ENCODE data around the gene NSUN3.
"Not testable (repeated sequence)": the region's sequence is repeated elsewhere in the genome, so short reads cannot be mapped to it uniquely, and the experiment has no call there.

The NSUN3 gene

DNA sequence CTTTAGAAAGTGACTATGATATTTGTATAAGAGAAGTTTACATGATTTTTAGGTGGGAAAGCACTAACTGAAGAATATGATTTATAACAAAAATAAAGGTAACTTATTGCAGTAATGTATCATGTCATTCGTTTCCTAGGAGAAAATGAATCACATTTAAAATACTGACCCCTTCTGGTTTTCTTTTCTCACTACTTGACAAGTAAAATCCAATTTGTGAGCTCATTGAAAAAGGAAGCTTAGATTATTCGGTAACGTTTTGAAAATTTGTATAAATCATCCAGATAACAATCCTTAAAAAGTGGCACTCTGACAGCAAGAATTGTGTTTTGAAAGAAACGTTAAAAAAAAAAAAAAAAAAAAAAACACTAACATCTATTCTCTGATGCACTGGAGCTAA is 39.0 kb downstream of the NSUN3 start:
- H3K27ac ChIP-seq = no peak overlapping the region
- no peak for DNase-seq (ENCODE audit: low spot score)
- TF ChIP-seq, protein P1, sequence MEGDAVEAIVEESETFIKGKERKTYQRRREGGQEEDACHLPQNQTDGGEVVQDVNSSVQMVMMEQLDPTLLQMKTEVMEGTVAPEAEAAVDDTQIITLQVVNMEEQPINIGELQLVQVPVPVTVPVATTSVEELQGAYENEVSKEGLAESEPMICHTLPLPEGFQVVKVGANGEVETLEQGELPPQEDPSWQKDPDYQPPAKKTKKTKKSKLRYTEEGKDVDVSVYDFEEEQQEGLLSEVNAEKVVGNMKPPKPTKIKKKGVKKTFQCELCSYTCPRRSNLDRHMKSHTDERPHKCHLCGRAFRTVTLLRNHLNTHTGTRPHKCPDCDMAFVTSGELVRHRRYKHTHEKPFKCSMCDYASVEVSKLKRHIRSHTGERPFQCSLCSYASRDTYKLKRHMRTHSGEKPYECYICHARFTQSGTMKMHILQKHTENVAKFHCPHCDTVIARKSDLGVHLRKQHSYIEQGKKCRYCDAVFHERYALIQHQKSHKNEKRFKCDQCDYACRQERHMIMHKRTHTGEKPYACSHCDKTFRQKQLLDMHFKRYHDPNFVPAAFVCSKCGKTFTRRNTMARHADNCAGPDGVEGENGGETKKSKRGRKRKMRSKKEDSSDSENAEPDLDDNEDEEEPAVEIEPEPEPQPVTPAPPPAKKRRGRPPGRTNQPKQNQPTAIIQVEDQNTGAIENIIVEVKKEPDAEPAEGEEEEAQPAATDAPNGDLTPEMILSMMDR (IDR thresholded peaks at IDR 0.05) = no peak
- no peak overlapping the region for H3K4me3 ChIP-seq

DNA sequence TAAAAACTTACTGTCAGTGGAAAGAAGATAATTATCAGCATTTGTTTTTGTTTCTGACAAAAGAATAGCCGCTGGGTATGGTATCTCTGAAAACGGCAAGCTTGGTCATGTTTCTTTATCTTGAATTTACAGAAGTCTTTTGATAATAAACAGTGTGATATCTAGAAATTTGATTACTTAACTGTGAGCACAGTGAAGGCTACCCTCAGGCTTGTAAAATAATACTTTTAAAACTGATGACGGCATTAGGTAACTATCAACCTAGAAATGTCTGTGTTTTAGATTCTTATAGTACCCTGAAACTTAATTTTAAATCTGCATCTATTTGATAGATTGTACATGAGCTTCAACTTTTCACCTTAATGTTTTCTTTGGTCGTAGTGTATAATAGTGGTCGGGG is 43.4 kb downstream of the NSUN3 start:
- TF ChIP-seq, protein P1 (IDR thresholded peaks at IDR 0.05) = no peak
- Histone ChIP-seq H3K27ac (no peak overlapping the region), H3K4me3 (no peak overlapping the region)
- DNase-seq (ENCODE audit: low spot score) = no peak

DNA sequence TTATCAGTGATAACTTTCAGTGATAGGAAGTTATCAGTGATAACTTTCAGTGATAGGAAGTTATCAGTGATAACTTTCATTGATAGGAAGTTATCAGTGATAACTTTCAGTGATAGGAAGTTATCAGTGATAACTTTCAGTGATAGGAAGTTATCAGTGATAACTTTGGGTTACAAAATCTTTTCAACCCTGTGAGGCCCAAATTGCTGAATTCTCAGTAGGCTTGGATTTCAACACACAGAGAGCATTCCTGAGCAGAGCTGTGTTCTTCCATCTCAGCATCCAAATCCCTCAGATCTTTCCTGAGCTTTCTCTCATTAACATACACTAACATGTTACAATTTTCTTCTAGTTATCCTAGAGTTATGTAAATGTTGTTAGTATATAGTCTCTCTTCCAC is 47.4 kb downstream of the NSUN3 start:
- DNase-seq (ENCODE audit: low spot score) = not testable (repeated sequence)

DNA sequence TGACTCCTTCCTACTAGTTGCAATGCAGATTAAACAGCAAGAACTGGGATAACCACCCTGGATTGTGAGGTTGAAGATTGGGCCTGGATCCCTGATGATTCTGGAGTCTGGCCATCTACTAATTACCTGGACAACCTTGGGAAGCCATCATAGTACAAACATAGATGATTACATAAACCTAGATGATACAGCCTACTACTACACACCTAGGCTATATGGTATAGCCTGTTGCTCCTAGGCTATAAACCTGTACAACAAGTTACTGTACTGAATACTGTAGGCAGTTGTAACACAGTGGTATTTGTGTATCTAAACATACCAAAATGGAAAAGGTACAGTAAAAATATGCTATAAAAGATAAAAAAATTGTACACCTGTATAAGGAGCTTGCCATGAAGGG is 48.0 kb downstream of the NSUN3 start:
- TF ChIP-seq, protein P1 (IDR thresholded peaks at IDR 0.05) = no peak
- DNase-seq (ENCODE audit: low spot score) = no peak

More for the DNA sequence above, 47.4 kb downstream of the NSUN3 start:
- not testable (repeated sequence) for H3K4me3 ChIP-seq, H3K27ac ChIP-seq

DNA sequence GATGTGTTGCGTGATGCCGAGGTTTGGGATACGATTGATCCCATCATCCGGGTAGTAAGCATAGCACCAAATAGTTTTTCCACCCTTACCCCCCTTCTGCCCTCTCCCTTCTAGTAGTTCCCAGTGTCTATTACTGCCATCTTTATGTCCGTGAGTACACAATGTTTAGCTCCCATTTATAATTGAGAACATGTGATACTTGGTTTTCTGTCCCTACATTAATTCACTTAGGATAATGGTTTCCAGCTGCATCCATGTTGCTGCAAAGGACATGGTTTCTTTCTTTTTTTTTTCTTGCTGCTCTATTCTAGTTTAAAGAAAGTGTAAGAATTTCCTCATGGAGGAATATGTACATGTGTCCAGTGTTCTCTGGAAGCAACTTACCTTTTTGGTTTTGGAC is 51.8 kb downstream of the NSUN3 start:
- Histone ChIP-seq H3K4me3 (no peak overlapping the region), H3K27ac (no peak overlapping the region)
- DNase-seq (ENCODE audit: low spot score) = no peak
- TF ChIP-seq, protein P1 (IDR thresholded peaks at IDR 0.05) = no peak

More for the DNA sequence above, 48.0 kb downstream of the NSUN3 start:
- no peak overlapping the region for H3K27ac ChIP-seq
- no peak overlapping the region for H3K4me3 ChIP-seq

DNA sequence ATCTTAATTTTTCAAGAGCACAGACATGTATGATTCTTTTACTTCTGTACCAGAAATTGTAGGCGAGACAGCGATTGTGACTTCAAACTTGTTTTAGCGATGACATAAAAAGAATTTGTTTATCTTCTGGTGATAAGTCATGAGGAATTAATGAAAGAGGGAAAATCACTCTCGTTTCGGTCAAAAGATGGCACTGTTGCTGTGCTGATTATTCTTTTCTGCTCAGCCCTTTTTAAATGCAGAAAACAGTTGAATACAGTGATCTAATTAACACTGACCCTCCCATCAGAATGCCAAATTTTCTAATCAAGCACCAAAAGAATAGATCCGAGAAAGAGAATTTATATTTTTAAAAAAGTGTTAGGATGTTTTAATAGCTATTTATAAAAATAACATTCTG is 52.6 kb downstream of the NSUN3 start:
- TF ChIP-seq, protein P1 (IDR thresholded peaks at IDR 0.05) = no peak
- no peak for DNase-seq (ENCODE audit: low spot score)
- H3K4me3 ChIP-seq = no peak overlapping the region
- no peak overlapping the region for H3K27ac ChIP-seq

DNA sequence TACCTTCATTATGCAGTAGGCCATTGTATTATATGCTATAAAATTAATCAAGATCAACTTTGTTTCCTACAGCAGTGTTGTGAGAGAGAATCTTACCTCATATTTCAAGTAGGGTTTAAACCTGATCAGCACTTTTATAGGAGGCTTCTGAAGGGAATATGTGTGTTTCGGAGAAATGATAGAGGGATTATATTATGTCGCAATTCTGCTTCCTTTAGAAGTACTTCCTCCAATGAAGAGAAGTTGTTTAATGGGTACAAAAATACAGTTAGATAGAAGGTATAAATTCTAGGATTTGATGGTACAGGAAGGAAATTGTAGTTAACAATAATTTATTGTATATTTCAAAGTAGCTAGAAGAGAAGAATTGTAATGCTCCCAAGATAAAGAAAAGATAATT is 54.9 kb downstream of the NSUN3 start:
- DNase-seq (ENCODE audit: low spot score) = no peak
- TF ChIP-seq, protein P1 (IDR thresholded peaks at IDR 0.05) = no peak
- H3K27ac ChIP-seq = no peak overlapping the region
- H3K4me3 ChIP-seq = no peak overlapping the region

DNA sequence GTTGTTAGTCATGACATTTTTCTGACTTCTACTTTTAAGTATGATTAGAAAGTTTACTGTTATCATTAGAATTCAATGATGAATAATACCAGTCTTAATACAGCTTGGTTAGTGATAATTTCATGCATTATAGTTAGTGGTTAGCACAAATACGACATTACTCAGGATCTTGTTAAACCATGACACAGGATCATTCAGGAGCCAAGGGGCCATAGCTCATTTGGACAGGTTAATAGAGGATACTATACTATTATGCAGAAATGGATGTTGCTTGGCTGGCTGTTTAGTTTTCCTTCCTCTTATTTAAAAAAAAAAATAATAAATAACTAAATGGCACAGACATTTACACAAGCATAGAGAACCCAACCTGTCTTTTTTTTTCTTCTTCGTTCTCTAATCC is 55.5 kb downstream of the NSUN3 start:
- Histone ChIP-seq H3K27ac (no peak overlapping the region), H3K4me3 (no peak overlapping the region)
- TF ChIP-seq, protein P1 (IDR thresholded peaks at IDR 0.05) = no peak
- no peak for DNase-seq (ENCODE audit: low spot score)

All from coronary artery (tissue), 2 donors.